Measurements from ENCODE around the gene WDFY2. TPM values are rescaled to one million over a fixed set of nuclear protein-coding genes. Genes with fewer than 3 reads are reported as not detected.

The WDFY2 gene
- total RNA-seq, 1 experiment from 2014 or later, result 14.1 TPM

DNA sequence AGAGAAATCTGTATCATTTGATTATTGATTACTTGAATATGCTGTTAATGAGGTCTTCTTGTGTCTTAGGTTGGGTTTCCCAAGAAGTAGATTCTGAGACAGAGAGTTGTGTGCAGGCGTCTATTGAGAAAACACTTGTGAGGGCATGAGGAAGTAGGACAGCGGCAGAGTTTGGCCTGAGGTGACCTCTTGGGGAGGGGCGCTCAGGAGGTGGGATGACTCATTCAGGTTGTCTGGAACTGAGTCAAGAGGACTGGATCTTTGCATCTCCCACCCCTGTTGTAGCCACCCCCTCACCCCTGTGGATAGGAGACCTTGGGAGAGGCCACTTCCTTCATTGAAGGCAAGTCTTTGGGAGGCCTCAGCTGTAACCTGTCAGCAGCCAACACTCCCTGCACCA, 35.2 kb upstream of the WDFY2 start:
- H3K9me3 ChIP-seq (ENCODE audit: insufficient read depth, low read depth), result no peaks in the 10 kb centered on the region
- peak overlapping the region; percentile 10 for H3K4me2 ChIP-seq
- no peak overlapping the region for H3K27ac ChIP-seq
- ChIA-PET CTCF (no interaction called here), POLR2A (ENCODE audit: unreplicated experiment) (no interaction called here)
- BruUV-seq (replicated peaks), result no TSS peak
- TF ChIP-seq, protein P1, sequence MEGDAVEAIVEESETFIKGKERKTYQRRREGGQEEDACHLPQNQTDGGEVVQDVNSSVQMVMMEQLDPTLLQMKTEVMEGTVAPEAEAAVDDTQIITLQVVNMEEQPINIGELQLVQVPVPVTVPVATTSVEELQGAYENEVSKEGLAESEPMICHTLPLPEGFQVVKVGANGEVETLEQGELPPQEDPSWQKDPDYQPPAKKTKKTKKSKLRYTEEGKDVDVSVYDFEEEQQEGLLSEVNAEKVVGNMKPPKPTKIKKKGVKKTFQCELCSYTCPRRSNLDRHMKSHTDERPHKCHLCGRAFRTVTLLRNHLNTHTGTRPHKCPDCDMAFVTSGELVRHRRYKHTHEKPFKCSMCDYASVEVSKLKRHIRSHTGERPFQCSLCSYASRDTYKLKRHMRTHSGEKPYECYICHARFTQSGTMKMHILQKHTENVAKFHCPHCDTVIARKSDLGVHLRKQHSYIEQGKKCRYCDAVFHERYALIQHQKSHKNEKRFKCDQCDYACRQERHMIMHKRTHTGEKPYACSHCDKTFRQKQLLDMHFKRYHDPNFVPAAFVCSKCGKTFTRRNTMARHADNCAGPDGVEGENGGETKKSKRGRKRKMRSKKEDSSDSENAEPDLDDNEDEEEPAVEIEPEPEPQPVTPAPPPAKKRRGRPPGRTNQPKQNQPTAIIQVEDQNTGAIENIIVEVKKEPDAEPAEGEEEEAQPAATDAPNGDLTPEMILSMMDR (conservative IDR thresholded peaks at IDR 0.05), result no peak
- TF ChIP-seq EZH2 (IDR thresholded peaks at IDR 0.05; ENCODE audit: low read depth), result no peak
- no peaks in the 10 kb centered on the region for H4K20me1 ChIP-seq (ENCODE audit: insufficient read depth)
- no peaks in the 10 kb centered on the region for H3K79me2 ChIP-seq (ENCODE audit: low read depth)
- DNase-seq, result peak; percentile 52 to 71
- peaks cover 18% of the 10 kb centered on the region for H3K4me1 ChIP-seq (replicated peaks; ENCODE audit: insufficient read depth)
- H3K36me3 ChIP-seq (ENCODE audit: low read depth), result no peaks in the 10 kb centered on the region
- intact Hi-C loops (cut with micrococcal nuclease; ENCODE audit: unreplicated experiment), result no loop called here
- H3K4me3 ChIP-seq, result no peak overlapping the region
- peak overlapping the region; percentile 12; the same call in 1 of the 2 replicates for H2AFZ ChIP-seq
- no peaks in the 10 kb centered on the region for H3K27me3 ChIP-seq (ENCODE audit: insufficient read depth, low read depth)
- no peaks in the 10 kb centered on the region for H3F3A ChIP-seq (ENCODE audit: insufficient read depth, low read depth)
- no peaks in the 10 kb centered on the region for H3K9me2 ChIP-seq (ENCODE audit: insufficient read depth)

DNA sequence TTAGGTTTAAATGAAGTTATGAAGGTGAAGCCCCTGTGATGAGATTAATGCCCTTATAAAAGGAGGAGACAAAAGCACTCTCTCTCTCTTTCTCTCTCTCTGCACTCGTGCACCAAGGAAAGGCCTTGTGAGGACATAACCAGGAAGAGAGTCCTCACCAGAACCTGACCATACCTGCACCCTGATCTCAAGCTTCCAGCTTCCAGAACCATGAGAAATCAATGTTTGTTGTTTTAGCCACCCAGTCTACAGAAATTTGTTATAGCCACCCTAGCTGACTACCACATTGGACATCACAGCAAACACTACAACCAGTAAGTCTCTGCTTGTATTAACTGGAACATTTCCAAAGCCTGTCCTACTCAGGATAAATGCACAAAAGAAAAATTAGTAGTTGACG, 34.7 kb upstream of the WDFY2 start:
- Histone ChIP-seq H3F3A (ENCODE audit: insufficient read depth, low read depth) (no peaks in the 10 kb centered on the region), H3K4me2 (no peak overlapping the region), H3K27ac (no peak overlapping the region), H2AFZ (no peak overlapping the region), H3K4me1 (replicated peaks; ENCODE audit: insufficient read depth) (peaks cover 18% of the 10 kb centered on the region), H3K27me3 (ENCODE audit: insufficient read depth, low read depth) (no peaks in the 10 kb centered on the region), H4K20me1 (ENCODE audit: insufficient read depth) (no peaks in the 10 kb centered on the region), H3K4me3 (no peak overlapping the region), H3K9me2 (ENCODE audit: insufficient read depth) (no peaks in the 10 kb centered on the region), H3K79me2 (ENCODE audit: low read depth) (no peaks in the 10 kb centered on the region), H3K36me3 (ENCODE audit: low read depth) (no peaks in the 10 kb centered on the region), H3K9me3 (ENCODE audit: insufficient read depth, low read depth) (no peaks in the 10 kb centered on the region)
- DNase-seq, result no peak
- POLR2A ChIA-PET (ENCODE audit: unreplicated experiment), result no interaction called here
- CTCF ChIA-PET, result no interaction called here
- BruUV-seq (replicated peaks), result no TSS peak
- intact Hi-C loops (cut with micrococcal nuclease; ENCODE audit: unreplicated experiment), result no loop called here
- no peak for TF ChIP-seq EZH2 (IDR thresholded peaks at IDR 0.05; ENCODE audit: low read depth)
- TF ChIP-seq, protein P1 (conservative IDR thresholded peaks at IDR 0.05), result no peak

DNA sequence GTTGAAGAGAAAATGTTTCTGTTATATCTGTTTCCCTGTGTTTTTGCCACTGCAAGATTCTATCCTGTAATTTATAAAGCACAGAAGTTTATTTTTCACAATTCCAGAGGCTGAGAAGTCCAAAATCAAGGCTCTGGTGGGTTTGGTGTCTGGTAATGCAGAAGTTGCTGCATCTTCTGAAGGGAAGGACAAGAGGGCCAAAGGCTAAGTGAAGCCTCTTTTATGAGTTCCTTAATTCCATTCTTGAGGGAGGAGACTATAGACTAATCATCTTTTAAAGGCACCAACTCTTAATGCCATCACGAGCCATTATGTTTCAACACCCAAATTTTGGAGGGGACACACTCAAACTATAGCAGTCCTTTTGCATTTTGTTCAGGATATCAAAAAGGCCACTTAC, 34.1 kb upstream of the WDFY2 start:
- TF ChIP-seq, protein P1 (conservative IDR thresholded peaks at IDR 0.05), result no peak
- no peak for TF ChIP-seq EZH2 (IDR thresholded peaks at IDR 0.05; ENCODE audit: low read depth)
- H2AFZ ChIP-seq, result no peak overlapping the region
- H3K27ac ChIP-seq, result no peak overlapping the region
- H3K9me2 ChIP-seq (ENCODE audit: insufficient read depth), result no peaks in the 10 kb centered on the region
- no peaks in the 10 kb centered on the region for H3K27me3 ChIP-seq (ENCODE audit: insufficient read depth, low read depth)
- no peaks in the 10 kb centered on the region for H3F3A ChIP-seq (ENCODE audit: insufficient read depth, low read depth)
- no peaks in the 10 kb centered on the region for H3K9me3 ChIP-seq (ENCODE audit: insufficient read depth, low read depth)
- H3K4me1 ChIP-seq (replicated peaks; ENCODE audit: insufficient read depth), result peaks cover 18% of the 10 kb centered on the region
- H3K79me2 ChIP-seq (ENCODE audit: low read depth), result no peaks in the 10 kb centered on the region
- intact Hi-C loops (cut with micrococcal nuclease; ENCODE audit: unreplicated experiment), result no loop called here
- no peaks in the 10 kb centered on the region for H3K36me3 ChIP-seq (ENCODE audit: low read depth)
- H3K4me3 ChIP-seq, result no peak overlapping the region
- POLR2A ChIA-PET (ENCODE audit: unreplicated experiment), result no interaction called here
- H3K4me2 ChIP-seq, result no peak overlapping the region
- CTCF ChIA-PET, result no interaction called here
- DNase-seq, result no peak
- no peaks in the 10 kb centered on the region for H4K20me1 ChIP-seq (ENCODE audit: insufficient read depth)
- no TSS peak for BruUV-seq (replicated peaks)

Measured in PC-9 (cell line).